ENCODE results near the gene DSCAM.

DNA sequence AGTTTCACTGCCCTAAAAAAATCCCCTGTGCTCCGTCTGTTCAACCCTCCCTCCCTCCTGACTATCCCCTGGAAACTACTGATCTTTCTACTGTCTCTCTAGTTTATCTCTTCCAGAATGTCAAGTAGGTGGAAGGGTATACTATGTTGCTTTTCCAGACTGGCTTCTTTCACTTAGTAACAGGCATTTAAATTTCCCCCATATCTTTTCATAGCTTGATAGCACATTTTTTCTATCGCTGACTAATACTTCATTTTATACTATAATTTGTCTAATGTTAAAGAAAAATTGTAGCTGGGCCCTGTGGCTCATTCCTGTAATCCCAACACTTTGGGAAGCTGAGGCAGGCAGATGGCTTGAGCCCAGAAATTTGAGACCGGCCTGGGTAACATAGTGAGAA is 142.8 kb downstream of the DSCAM start:
- TF ChIP-seq, protein P1, sequence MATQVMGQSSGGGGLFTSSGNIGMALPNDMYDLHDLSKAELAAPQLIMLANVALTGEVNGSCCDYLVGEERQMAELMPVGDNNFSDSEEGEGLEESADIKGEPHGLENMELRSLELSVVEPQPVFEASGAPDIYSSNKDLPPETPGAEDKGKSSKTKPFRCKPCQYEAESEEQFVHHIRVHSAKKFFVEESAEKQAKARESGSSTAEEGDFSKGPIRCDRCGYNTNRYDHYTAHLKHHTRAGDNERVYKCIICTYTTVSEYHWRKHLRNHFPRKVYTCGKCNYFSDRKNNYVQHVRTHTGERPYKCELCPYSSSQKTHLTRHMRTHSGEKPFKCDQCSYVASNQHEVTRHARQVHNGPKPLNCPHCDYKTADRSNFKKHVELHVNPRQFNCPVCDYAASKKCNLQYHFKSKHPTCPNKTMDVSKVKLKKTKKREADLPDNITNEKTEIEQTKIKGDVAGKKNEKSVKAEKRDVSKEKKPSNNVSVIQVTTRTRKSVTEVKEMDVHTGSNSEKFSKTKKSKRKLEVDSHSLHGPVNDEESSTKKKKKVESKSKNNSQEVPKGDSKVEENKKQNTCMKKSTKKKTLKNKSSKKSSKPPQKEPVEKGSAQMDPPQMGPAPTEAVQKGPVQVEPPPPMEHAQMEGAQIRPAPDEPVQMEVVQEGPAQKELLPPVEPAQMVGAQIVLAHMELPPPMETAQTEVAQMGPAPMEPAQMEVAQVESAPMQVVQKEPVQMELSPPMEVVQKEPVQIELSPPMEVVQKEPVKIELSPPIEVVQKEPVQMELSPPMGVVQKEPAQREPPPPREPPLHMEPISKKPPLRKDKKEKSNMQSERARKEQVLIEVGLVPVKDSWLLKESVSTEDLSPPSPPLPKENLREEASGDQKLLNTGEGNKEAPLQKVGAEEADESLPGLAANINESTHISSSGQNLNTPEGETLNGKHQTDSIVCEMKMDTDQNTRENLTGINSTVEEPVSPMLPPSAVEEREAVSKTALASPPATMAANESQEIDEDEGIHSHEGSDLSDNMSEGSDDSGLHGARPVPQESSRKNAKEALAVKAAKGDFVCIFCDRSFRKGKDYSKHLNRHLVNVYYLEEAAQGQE (IDR thresholded peaks at IDR 0.05; ENCODE audit: unreplicated experiment): no peak
- TF ChIP-seq, protein P2, sequence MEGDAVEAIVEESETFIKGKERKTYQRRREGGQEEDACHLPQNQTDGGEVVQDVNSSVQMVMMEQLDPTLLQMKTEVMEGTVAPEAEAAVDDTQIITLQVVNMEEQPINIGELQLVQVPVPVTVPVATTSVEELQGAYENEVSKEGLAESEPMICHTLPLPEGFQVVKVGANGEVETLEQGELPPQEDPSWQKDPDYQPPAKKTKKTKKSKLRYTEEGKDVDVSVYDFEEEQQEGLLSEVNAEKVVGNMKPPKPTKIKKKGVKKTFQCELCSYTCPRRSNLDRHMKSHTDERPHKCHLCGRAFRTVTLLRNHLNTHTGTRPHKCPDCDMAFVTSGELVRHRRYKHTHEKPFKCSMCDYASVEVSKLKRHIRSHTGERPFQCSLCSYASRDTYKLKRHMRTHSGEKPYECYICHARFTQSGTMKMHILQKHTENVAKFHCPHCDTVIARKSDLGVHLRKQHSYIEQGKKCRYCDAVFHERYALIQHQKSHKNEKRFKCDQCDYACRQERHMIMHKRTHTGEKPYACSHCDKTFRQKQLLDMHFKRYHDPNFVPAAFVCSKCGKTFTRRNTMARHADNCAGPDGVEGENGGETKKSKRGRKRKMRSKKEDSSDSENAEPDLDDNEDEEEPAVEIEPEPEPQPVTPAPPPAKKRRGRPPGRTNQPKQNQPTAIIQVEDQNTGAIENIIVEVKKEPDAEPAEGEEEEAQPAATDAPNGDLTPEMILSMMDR (conservative IDR thresholded peaks at IDR 0.05; ENCODE audit: low read depth in 2 of 2): no peak
- no peak for TF ChIP-seq ZNF331 (CRISPR knock-in tag; IDR thresholded peaks at IDR 0.05; ENCODE audit: low read depth)
- no peak for TF ChIP-seq POLR2AphosphoS5 (IDR thresholded peaks at IDR 0.05; ENCODE audit: low read depth)
- TF ChIP-seq EZH2 (IDR thresholded peaks at IDR 0.05; ENCODE audit: low read depth, unreplicated experiment): no peak
- no peak for TF ChIP-seq ZNF114 (CRISPR knock-in tag; IDR thresholded peaks at IDR 0.05)

Data from GM23338 (cell line).